ENCODE results near the gene P3H3.

DNA sequence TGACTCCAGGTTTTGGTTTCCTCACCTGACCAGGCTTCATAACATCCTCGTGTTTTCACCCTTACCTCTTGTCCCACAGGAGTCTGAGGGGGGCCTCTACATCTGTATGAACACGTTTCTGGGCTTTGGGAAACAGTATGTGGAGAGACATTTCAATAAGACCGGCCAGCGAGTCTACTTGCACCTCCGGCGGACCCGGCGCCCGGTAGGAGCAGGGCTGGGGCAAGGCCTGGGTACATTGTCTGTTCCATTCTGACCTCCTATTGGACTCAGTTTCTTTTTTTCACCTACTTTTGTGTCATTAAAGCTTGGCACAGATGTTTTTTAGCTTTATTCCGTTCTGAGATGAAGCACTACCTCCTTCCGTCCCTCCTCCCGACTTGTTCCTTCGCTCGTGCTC is 27.1 kb downstream of the P3H3 start:
- TF ChIP-seq REPIN1 (tag by site-specific recombination; IDR thresholded peaks at IDR 0.05; ENCODE audit: low read depth) = no peak
- no peak for TF ChIP-seq MEIS1 (CRISPR knock-in tag; IDR thresholded peaks at IDR 0.05; ENCODE audit: borderline replicate concordance)
- no peak for TF ChIP-seq ZNF239 (tag by site-specific recombination; IDR thresholded peaks at IDR 0.05)
- TF ChIP-seq ZBTB8A (tag by site-specific recombination; IDR thresholded peaks at IDR 0.05) = no peak
- TF ChIP-seq, protein P1, sequence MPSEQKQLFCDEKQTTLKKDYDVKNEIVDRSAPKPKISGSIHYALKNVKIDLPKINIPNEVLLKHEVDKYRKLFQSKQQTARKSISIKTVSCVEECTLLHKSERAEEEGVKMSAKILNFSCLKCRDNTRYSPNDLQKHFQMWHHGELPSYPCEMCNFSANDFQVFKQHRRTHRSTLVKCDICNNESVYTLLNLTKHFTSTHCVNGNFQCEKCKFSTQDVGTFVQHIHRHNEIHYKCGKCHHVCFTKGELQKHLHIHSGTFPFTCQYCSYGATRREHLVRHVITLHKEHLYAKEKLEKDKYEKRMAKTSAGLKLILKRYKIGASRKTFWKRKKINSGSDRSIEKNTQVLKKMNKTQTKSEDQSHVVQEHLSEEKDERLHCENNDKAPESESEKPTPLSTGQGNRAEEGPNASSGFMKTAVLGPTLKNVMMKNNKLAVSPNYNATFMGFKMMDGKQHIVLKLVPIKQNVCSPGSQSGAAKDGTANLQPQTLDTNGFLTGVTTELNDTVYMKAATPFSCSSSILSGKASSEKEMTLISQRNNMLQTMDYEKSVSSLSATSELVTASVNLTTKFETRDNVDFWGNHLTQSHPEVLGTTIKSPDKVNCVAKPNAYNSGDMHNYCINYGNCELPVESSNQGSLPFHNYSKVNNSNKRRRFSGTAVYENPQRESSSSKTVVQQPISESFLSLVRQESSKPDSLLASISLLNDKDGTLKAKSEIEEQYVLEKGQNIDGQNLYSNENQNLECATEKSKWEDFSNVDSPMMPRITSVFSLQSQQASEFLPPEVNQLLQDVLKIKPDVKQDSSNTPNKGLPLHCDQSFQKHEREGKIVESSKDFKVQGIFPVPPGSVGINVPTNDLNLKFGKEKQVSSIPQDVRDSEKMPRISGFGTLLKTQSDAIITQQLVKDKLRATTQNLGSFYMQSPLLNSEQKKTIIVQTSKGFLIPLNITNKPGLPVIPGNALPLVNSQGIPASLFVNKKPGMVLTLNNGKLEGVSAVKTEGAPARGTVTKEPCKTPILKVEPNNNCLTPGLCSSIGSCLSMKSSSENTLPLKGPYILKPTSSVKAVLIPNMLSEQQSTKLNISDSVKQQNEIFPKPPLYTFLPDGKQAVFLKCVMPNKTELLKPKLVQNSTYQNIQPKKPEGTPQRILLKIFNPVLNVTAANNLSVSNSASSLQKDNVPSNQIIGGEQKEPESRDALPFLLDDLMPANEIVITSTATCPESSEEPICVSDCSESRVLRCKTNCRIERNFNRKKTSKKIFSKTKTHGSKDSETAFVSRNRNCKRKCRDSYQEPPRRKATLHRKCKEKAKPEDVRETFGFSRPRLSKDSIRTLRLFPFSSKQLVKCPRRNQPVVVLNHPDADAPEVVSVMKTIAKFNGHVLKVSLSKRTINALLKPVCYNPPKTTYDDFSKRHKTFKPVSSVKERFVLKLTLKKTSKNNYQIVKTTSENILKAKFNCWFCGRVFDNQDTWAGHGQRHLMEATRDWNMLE (tag by site-specific recombination; conservative IDR thresholded peaks at IDR 0.05; ENCODE audit: low read depth) = no peak
- TF ChIP-seq, protein P2, sequence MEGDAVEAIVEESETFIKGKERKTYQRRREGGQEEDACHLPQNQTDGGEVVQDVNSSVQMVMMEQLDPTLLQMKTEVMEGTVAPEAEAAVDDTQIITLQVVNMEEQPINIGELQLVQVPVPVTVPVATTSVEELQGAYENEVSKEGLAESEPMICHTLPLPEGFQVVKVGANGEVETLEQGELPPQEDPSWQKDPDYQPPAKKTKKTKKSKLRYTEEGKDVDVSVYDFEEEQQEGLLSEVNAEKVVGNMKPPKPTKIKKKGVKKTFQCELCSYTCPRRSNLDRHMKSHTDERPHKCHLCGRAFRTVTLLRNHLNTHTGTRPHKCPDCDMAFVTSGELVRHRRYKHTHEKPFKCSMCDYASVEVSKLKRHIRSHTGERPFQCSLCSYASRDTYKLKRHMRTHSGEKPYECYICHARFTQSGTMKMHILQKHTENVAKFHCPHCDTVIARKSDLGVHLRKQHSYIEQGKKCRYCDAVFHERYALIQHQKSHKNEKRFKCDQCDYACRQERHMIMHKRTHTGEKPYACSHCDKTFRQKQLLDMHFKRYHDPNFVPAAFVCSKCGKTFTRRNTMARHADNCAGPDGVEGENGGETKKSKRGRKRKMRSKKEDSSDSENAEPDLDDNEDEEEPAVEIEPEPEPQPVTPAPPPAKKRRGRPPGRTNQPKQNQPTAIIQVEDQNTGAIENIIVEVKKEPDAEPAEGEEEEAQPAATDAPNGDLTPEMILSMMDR (tag by site-specific recombination; IDR thresholded peaks at IDR 0.05) = no peak
